Bronchial epithelial cell (primary cell): ENCODE measurements around the gene SRL. TPM values are rescaled to one million over a fixed set of nuclear protein-coding genes. Genes with fewer than 3 reads are reported as not detected.
A peak's percentile ranks its signal among the peaks of the same experiment; 100 is the strongest.
"Not testable (repeated sequence)": the region's sequence is repeated elsewhere in the genome, so short reads cannot be mapped to it uniquely, and the experiment has no call there.

Experiments used
- DNase-seq: peaks from one replicate; pipeline ENCODE4 v3.0.0-alpha.2; 2010; ENCODE audit warnings: low read depth
- FAIRE-seq: peaks from 2 replicates; lab custom pipeline; 2011; peaks lifted over from hg19 to GRCh38; lab: Jason Lieb, UNC
- H3K27me3 ChIP-seq: 2 replicates; pipeline ENCODE4 v1.5.1; 2011; ENCODE audit warnings: low read length; ENCODE audit not compliant: control insufficient read depth, insufficient read depth
- H3K36me3 ChIP-seq: 2 replicates; pipeline ENCODE4 v1.5.1; 2011; ENCODE audit warnings: low read length; ENCODE audit not compliant: control insufficient read depth, insufficient read depth
- H3K4me3 ChIP-seq: 2 replicates; pipeline ENCODE4 v1.5.1; 2011; ENCODE audit warnings: mild to moderate bottlenecking, low read depth, low read length, control low read depth
- total RNA-seq: library from RNA; depleted of rRNA; stranded (reverse); fragments of >200 nt; gene quantifications from 2 replicates; pipeline ENCODE4 v1.2.1, GENCODE V29; 2014
- TF ChIP-seq, protein P1 (sequence below): IDR thresholded peaks from 2 replicates; pipeline ENCODE4 v1.5.1; 2011; ENCODE audit warnings: mild to moderate bottlenecking, moderate library complexity, low read length, control low read depth, inconsistent platforms; ENCODE audit not compliant: insufficient read depth, severe bottlenecking

The SRL gene
- total RNA-seq, 1 donor from 2014 or later, result not detected

DNA sequence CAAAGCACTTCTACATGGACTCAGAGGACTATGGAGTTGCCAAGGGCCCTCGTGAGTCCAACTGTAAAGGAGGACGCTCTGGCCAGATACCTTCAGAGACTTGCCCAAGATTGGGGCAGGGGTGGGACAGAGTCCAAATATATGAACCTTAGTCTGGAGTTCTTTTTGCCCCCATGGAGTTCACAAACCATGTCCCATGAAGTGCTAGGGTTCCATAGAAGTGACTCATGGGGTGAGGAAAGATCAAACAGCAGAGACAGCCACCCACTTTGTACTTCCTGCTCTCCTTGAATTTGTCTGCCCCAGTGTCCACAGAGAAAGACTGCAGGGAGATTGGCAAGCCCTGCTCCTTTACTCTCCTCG lies 29.0 kb downstream of the SRL start:
- peak; percentile 72 for DNase-seq
- TF ChIP-seq, protein P1, sequence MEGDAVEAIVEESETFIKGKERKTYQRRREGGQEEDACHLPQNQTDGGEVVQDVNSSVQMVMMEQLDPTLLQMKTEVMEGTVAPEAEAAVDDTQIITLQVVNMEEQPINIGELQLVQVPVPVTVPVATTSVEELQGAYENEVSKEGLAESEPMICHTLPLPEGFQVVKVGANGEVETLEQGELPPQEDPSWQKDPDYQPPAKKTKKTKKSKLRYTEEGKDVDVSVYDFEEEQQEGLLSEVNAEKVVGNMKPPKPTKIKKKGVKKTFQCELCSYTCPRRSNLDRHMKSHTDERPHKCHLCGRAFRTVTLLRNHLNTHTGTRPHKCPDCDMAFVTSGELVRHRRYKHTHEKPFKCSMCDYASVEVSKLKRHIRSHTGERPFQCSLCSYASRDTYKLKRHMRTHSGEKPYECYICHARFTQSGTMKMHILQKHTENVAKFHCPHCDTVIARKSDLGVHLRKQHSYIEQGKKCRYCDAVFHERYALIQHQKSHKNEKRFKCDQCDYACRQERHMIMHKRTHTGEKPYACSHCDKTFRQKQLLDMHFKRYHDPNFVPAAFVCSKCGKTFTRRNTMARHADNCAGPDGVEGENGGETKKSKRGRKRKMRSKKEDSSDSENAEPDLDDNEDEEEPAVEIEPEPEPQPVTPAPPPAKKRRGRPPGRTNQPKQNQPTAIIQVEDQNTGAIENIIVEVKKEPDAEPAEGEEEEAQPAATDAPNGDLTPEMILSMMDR, result no peak
- H3K27me3 ChIP-seq, result peaks cover 2% of the 10 kb centered on the region
- no peak overlapping the region for H3K4me3 ChIP-seq
- no peaks in the 10 kb centered on the region for H3K36me3 ChIP-seq
- FAIRE-seq, result no peak

DNA sequence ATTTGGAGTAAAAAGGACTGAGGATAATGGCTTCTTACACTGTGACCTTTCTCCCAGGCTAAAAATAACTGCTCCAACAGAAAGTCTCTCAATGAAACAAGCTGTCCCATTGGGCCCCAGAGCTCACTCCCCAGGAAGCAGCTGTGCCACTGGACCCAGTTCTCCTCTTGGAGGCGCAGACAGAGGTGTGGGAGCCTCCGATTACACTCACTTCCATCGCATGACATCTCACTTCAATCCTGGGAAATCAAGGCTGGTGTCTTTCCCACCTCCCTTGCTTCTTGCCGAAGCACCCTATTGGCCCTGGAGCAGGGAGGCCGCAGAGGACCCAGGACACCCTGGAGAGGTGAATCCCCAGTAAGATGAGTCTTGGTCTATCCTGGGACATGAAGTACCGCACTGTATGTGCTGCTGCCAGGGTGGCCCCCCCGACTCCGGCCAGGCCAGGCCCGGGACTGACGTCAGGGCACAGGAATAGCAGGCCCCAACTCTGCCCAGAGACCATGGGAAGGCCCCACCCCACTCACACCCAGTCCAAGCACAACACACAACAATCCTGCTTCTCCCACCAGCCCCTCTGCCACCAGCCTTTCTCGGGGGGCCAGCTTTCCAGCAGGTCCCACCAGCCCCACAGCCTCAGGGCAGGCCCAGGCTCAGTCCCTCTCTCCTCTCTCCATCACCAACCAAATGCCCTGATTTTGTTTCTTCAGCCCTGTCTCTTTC lies 29.5 kb downstream of the SRL start:
- Histone ChIP-seq H3K36me3 (no peaks in the 10 kb centered on the region), H3K27me3 (peaks cover 2% of the 10 kb centered on the region), H3K4me3 (no peak overlapping the region)
- no peak for DNase-seq
- no peak for FAIRE-seq
- TF ChIP-seq, protein P1, result no peak

DNA sequence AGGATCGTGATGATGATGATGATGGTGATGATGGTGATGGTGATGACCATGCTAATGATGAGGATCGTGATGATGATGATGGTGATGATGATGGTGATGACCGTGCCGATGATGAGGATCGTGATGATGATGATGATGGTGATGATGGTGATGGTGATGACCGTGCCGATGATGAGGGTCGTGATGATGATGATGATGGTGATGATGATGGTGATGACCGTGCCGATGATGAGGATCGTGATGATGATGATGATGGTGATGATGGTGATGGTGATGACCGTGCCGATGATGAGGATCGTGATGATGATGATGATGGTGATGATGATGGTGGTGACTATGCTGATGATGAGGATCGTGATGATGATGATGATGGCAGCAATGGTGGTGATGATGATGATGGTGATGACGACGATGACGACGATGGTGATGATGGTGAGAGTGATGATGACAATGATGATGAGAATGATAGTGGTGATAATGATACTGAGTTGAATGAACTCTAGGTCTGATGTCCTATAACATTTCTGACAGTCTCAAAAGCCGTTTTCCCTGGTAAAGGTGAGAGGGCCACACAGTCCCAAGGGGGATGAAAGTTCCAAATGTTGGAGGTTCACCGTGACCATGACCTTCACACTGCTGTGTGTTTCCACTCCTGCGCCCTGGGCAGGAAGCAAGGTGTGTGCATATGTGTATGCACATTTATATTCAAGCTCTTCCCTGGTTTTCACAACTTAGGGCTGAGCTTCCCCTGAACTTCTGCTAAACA lies 30.3 kb downstream of the SRL start:
- FAIRE-seq, result peak; percentile 47
- H3K4me3 ChIP-seq, H3K36me3 ChIP-seq, DNase-seq, H3K27me3 ChIP-seq: not testable (repeated sequence)

DNA sequence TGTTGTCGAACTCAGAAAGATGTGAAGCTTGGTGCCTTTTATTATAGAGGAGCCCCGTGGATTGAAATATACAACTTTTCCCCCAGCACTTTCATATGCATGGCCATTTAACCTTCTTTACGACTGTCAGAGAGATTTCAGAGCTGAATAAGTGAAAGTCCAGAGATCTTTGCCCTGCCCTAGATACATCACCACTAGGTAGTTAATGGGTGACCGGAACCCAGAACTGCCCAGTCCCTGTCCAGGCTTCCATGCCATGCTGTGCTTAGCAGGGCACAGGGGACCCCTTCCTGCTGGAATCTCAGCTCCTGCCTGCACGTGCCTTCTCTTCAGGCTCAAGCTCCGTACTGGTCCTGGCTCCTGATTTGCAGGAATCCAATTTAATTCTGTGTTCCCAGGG lies 32.2 kb downstream of the SRL start:
- Histone ChIP-seq H3K4me3 (no peak overlapping the region), H3K36me3 (no peaks in the 10 kb centered on the region), H3K27me3 (peaks cover 2% of the 10 kb centered on the region)
- TF ChIP-seq, protein P1, result no peak
- FAIRE-seq, result no peak
- DNase-seq, result no peak

DNA sequence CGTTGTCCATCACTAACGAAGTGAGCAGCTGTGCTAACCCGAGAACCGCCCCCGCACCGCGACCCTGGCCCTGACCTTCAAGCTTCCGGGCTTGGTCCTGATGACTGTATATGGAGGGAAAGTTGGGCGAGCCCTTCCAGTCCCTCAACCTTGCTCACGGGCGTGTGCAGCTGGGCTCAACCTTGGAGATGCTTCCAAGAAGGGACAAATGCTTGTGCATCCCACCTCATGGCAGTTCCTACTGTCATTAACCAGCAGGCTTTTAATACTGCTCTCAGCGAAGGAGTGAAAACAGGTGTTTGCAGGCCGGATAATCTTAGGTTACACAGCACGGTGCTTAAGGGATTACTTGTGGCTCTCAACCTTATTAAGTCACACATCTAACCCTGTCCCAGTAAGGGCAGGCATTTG lies 33.5 kb downstream of the SRL start:
- H3K27me3 ChIP-seq, result peaks cover 2% of the 10 kb centered on the region
- FAIRE-seq (no peak), DNase-seq (no peak)
- H3K36me3 ChIP-seq, result no peaks in the 10 kb centered on the region
- no peak overlapping the region for H3K4me3 ChIP-seq
- TF ChIP-seq, protein P1, result no peak

DNA sequence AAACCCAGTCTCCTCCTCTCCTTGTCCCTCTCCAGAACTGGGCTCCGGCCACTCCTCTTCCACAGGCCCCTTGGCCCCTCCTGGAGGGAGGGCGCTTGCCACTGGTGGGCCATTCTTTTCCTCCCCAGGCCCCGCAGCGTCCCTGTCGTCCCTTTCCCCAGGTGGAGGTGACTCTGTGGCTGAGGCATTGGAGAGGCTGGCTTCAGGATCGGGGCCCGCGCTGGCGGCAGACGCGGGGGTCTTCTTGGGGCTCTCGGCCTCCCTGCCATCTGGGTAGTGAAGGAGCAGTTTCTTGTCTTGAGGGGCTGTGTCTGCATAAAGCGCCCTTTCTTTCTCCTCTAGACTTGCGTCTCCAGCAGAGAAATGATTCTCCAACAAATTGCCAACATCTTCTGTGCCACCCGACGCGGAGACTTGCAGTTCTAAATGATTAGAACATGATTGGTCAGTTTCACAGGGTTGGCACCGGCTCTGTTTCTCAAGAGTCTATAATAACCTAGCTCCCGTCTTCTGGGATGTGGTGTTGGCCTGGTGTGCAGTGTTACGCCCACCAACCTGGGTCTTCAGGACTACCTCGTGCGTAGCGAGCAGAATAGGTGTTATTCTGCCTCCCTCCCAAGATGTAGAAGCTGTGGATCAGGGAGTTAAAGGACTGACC lies 34.1 kb downstream of the SRL start:
- DNase-seq (no peak), FAIRE-seq (no peak)
- no peaks in the 10 kb centered on the region for H3K36me3 ChIP-seq
- TF ChIP-seq, protein P1, result no peak
- H3K4me3 ChIP-seq, result no peak overlapping the region
- peaks cover 2% of the 10 kb centered on the region for H3K27me3 ChIP-seq
